Neural cell (in vitro differentiated cells): ENCODE data around the gene PDF. TPM values are rescaled to one million over a fixed set of nuclear protein-coding genes. Genes with fewer than 3 reads are reported as not detected.

Experiments used
- H2AFZ ChIP-seq: fragments of 200-600, 300-800 bp; sonication (generic), shearing (Covaris generic); 2 replicates; pipeline ENCODE4 v1.6.0; 2014; ENCODE audit warnings: low read depth, mild to moderate bottlenecking, antibody characterized with exemption, low read length, moderate library complexity
- H3F3A ChIP-seq: fragments of 200-600 bp; shearing (Covaris generic); 2 replicates; pipeline ENCODE4 v1.6.1; 2016; ENCODE audit warnings: mild to moderate bottlenecking, moderate library complexity, mixed read lengths, antibody characterized with exemption, low read length; ENCODE audit not compliant: insufficient read depth, poor library complexity, severe bottlenecking
- H3K27ac ChIP-seq: fragments of 200-600, 300-800 bp; sonication (generic), shearing (Covaris generic); 2 replicates; pipeline ENCODE4 v1.5.1; 2014; ENCODE audit warnings: mild to moderate bottlenecking, low read length, moderate library complexity
- H3K27me3 ChIP-seq: fragments of 300-800, 200-600 bp; sonication (generic), shearing (Covaris generic); 2 replicates; pipeline ENCODE4 v1.6.0; 2014; ENCODE audit warnings: mild to moderate bottlenecking, low read depth, low read length, moderate library complexity; ENCODE audit not compliant: insufficient read depth
- H3K36me3 ChIP-seq: fragments of 300-800, 200-600 bp; sonication (generic), shearing (Covaris generic); 2 replicates; pipeline ENCODE4 v1.5.1; 2014; ENCODE audit warnings: mild to moderate bottlenecking, antibody characterized with exemption, low read length, moderate library complexity; ENCODE audit not compliant: insufficient read depth
- H3K4me2 ChIP-seq: fragments of 300-800, 200-600 bp; sonication (generic), shearing (Covaris generic); 2 replicates; pipeline ENCODE4 v1.6.0; 2014; ENCODE audit warnings: mild to moderate bottlenecking, low read length
- H3K4me3 ChIP-seq: fragments of 300-800, 200-600 bp; sonication (generic), shearing (Covaris generic); 2 replicates; pipeline ENCODE4 v1.5.1; 2014; ENCODE audit warnings: mild to moderate bottlenecking, low read length, moderate library complexity
- H3K79me2 ChIP-seq: fragments of 200-600 bp; shearing (Covaris generic); replicated peaks from 2 replicates; pipeline ENCODE4 v1.6.0; 2014; ENCODE audit warnings: mild to moderate bottlenecking, low read length, moderate library complexity; ENCODE audit not compliant: insufficient read depth
- H3K9ac ChIP-seq: fragments of 300-800, 200-600 bp; sonication (generic), shearing (Covaris generic); 2 replicates; pipeline ENCODE4 v1.6.1; 2016; ENCODE audit warnings: mild to moderate bottlenecking, low read length, mixed read lengths
- H3K9me2 ChIP-seq: fragments of 200-600 bp; shearing (Covaris generic); 2 replicates; pipeline ENCODE4 v1.6.1; 2016; ENCODE audit warnings: mild to moderate bottlenecking, low read length, mixed read lengths; ENCODE audit not compliant: insufficient read depth
- H3K9me3 ChIP-seq: fragments of 200-600, 300-800 bp; sonication (generic), shearing (Covaris generic); 2 replicates; pipeline ENCODE4 v1.6.1; 2016; ENCODE audit warnings: mild to moderate bottlenecking, mixed run types, low read length, moderate library complexity, mixed read lengths
- H4K20me1 ChIP-seq: fragments of 200-600 bp; shearing (Covaris generic); 2 replicates; pipeline ENCODE4 v1.6.1; 2016; ENCODE audit warnings: mild to moderate bottlenecking, mixed run types; ENCODE audit not compliant: insufficient read depth
- EP300 ChIP-seq: fragments of 450-650 bp; conservative IDR thresholded peaks from 2 replicates; pipeline ENCODE4 v1.6.1; 2014; ENCODE audit warnings: antibody characterized with exemption, mild to moderate bottlenecking, moderate library complexity; ENCODE audit not compliant: poor library complexity, severe bottlenecking
- EZH2 ChIP-seq: fragments of 200-600, 300-800 bp; shearing (Covaris generic), sonication (generic); IDR thresholded peaks from 2 replicates; pipeline ENCODE4 v1.6.1; 2014; ENCODE audit warnings: antibody characterized with exemption, low read length, borderline replicate concordance, mild to moderate bottlenecking; ENCODE audit not compliant: insufficient read depth, poor library complexity, severe bottlenecking
- MXI1 ChIP-seq: fragments of 450-650 bp; conservative IDR thresholded peaks from 2 replicates; pipeline ENCODE4 v1.6.1; 2014; ENCODE audit warnings: antibody characterized with exemption, mild to moderate bottlenecking; ENCODE audit not compliant: poor library complexity, severe bottlenecking
- POLR2AphosphoS5 ChIP-seq: IDR thresholded peaks from 2 replicates; pipeline ENCODE4 v1.6.1; 2012
- RAD21 ChIP-seq: fragments of 450-650 bp; conservative IDR thresholded peaks from 2 replicates; pipeline ENCODE4 v1.6.1; 2014; ENCODE audit warnings: antibody characterized with exemption, mild to moderate bottlenecking, moderate library complexity
- SMC3 ChIP-seq: fragments of 450-650 bp; conservative IDR thresholded peaks from 2 replicates; pipeline ENCODE4 v1.6.1; 2014; ENCODE audit warnings: antibody characterized with exemption, mild to moderate bottlenecking, moderate library complexity; ENCODE audit not compliant: poor library complexity
- TAF1 ChIP-seq: IDR thresholded peaks from 2 replicates; pipeline ENCODE4 v1.6.1; 2012; ENCODE audit warnings: low read depth
- polyA plus RNA-seq: library from polyadenylated mRNA; depleted of rRNA; stranded (reverse); fragments of >200 nt; gene quantifications from 2 replicates; pipeline ENCODE4 v1.2.3, GENCODE V29; 2014
- TF ChIP-seq, protein P1 (sequence below): fragments of 450-650 bp; IDR thresholded peaks from 2 replicates; pipeline ENCODE4 v1.5.1; 2014; ENCODE audit warnings: antibody characterized with exemption, mild to moderate bottlenecking, moderate library complexity; ENCODE audit not compliant: poor library complexity, severe bottlenecking
- TF ChIP-seq, protein P2 (sequence below): IDR thresholded peaks from 2 replicates; pipeline ENCODE4 v1.6.1; 2012; ENCODE audit warnings: borderline replicate concordance

Gene PDF
- polyA plus RNA-seq, 1 donor from 2014 or later = 5.1 TPM

DNA sequence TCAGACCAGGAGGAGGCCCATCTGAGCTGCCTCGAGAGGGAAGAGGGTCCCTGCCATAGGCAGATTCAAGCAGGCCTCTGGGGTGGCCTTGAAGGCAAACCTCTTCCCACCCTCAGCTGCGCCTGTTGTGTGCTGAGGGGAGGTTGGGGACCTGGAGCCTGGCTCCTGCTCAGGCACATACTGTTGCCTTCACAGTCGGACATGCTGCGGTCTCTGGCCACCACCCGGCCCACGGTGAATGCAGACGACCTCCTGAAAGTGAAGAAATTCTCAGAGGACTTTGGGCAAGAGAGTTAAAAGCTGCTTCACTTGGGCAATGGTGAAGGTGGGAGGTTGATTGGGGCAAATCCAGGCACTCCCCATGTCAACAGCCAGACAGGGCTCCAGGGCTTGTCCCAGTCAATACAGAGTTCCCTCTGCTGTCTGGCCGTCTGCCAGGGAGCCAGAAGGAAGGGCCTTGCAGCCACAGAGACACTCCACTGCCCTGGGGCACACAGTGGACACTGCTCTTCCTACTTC, 6.3 kb downstream of the PDF start:
- Histone ChIP-seq H3K36me3 (peaks cover 8% of the 10 kb centered on the region), H3K27ac (no peak overlapping the region), H3K4me3 (no peak overlapping the region), H3K79me2 (peaks cover 32% of the 10 kb centered on the region), H3K9me2 (no peaks in the 10 kb centered on the region), H3K9ac (no peak overlapping the region), H3K9me3 (no peaks in the 10 kb centered on the region), H3K27me3 (no peaks in the 10 kb centered on the region), H4K20me1 (peaks cover 6% of the 10 kb centered on the region), H3K4me2 (no peak overlapping the region), H2AFZ (no peak overlapping the region), H3F3A (no peaks in the 10 kb centered on the region)
- TF ChIP-seq TAF1 = no peak
- TF ChIP-seq POLR2AphosphoS5 = no peak
- TF ChIP-seq, protein P1, sequence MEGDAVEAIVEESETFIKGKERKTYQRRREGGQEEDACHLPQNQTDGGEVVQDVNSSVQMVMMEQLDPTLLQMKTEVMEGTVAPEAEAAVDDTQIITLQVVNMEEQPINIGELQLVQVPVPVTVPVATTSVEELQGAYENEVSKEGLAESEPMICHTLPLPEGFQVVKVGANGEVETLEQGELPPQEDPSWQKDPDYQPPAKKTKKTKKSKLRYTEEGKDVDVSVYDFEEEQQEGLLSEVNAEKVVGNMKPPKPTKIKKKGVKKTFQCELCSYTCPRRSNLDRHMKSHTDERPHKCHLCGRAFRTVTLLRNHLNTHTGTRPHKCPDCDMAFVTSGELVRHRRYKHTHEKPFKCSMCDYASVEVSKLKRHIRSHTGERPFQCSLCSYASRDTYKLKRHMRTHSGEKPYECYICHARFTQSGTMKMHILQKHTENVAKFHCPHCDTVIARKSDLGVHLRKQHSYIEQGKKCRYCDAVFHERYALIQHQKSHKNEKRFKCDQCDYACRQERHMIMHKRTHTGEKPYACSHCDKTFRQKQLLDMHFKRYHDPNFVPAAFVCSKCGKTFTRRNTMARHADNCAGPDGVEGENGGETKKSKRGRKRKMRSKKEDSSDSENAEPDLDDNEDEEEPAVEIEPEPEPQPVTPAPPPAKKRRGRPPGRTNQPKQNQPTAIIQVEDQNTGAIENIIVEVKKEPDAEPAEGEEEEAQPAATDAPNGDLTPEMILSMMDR = no peak
- no peak for TF ChIP-seq EZH2
- no peak for TF ChIP-seq RAD21
- no peak for TF ChIP-seq SMC3
- no peak for TF ChIP-seq EP300
- TF ChIP-seq MXI1 = no peak
- TF ChIP-seq, protein P2, sequence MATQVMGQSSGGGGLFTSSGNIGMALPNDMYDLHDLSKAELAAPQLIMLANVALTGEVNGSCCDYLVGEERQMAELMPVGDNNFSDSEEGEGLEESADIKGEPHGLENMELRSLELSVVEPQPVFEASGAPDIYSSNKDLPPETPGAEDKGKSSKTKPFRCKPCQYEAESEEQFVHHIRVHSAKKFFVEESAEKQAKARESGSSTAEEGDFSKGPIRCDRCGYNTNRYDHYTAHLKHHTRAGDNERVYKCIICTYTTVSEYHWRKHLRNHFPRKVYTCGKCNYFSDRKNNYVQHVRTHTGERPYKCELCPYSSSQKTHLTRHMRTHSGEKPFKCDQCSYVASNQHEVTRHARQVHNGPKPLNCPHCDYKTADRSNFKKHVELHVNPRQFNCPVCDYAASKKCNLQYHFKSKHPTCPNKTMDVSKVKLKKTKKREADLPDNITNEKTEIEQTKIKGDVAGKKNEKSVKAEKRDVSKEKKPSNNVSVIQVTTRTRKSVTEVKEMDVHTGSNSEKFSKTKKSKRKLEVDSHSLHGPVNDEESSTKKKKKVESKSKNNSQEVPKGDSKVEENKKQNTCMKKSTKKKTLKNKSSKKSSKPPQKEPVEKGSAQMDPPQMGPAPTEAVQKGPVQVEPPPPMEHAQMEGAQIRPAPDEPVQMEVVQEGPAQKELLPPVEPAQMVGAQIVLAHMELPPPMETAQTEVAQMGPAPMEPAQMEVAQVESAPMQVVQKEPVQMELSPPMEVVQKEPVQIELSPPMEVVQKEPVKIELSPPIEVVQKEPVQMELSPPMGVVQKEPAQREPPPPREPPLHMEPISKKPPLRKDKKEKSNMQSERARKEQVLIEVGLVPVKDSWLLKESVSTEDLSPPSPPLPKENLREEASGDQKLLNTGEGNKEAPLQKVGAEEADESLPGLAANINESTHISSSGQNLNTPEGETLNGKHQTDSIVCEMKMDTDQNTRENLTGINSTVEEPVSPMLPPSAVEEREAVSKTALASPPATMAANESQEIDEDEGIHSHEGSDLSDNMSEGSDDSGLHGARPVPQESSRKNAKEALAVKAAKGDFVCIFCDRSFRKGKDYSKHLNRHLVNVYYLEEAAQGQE = no peak

DNA sequence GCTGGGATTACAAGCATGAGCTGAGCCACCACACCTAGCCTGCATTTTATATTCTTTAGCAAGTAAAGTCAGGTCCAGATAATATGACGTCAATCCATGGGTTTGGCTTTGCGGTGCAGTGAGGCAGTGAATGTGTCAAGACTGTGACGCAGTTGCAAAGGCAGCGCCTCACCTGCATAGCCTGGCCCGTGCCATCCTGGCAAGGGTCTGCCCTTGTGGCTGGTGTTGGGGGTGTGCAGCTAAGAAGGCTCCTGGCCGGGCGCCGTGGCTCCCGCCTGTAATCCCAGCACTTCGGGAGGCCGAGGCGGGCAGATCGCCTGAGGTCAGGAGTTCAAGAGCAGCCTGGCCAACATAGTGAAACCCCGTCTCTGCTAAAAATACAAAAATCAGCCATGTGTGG, 7.0 kb downstream of the PDF start:
- H3K27me3 ChIP-seq = no peaks in the 10 kb centered on the region
- no peak overlapping the region for H3K4me2 ChIP-seq
- peaks cover 6% of the 10 kb centered on the region for H4K20me1 ChIP-seq
- peaks cover 2% of the 10 kb centered on the region for H3K36me3 ChIP-seq
- no peaks in the 10 kb centered on the region for H3K9me2 ChIP-seq
- H3K79me2 ChIP-seq = peaks cover 27% of the 10 kb centered on the region
- TF ChIP-seq, protein P1 = no peak
- no peak for TF ChIP-seq RAD21
- no peak overlapping the region for H2AFZ ChIP-seq
- H3K4me3 ChIP-seq = no peak overlapping the region
- no peak overlapping the region for H3K27ac ChIP-seq
- no peaks in the 10 kb centered on the region for H3F3A ChIP-seq
- H3K9me3 ChIP-seq = no peaks in the 10 kb centered on the region
- no peak overlapping the region for H3K9ac ChIP-seq
